OCI-LY7 (cell line): Measurements from ENCODE around the gene LRRC4B.

Source experiments
- EZH2phosphoT487 ChIP-seq: fragments of 200-600 bp; sonication (generic); IDR thresholded peaks from 2 replicates; pipeline ENCODE4 v1.6.1; 2018; ENCODE audit warnings: low read depth, borderline replicate concordance, mild to moderate bottlenecking, mixed run types, antibody characterized with exemption, low read length, moderate library complexity, mixed read lengths
- TF ChIP-seq, protein P1 (sequence below): fragments of 200-600 bp; sonication (generic); conservative IDR thresholded peaks from 2 replicates; pipeline ENCODE4 v1.5.1; 2014; ENCODE audit warnings: mild to moderate bottlenecking, antibody characterized with exemption, low read length, moderate library complexity, mixed read lengths

DNA sequence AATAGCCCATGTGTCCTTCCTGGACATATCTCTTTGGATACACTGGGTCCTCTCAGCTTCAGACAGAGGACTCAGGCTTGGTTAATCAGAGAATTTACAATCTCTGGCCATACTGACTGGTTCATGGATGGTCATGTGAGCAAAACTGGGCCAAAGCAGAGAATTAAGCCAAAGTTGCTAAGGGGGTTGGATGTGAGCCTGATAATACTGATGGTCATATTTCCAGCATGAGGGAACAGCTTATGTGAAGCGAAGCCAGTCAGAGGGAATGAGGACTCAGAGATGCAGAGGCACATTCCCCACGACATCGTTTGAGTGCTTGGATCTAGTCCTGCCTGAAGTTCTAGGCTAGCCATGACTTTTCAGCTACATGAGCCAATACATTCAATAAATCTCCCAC is 22.0 kb upstream of the LRRC4B start:
- TF ChIP-seq, protein P1, sequence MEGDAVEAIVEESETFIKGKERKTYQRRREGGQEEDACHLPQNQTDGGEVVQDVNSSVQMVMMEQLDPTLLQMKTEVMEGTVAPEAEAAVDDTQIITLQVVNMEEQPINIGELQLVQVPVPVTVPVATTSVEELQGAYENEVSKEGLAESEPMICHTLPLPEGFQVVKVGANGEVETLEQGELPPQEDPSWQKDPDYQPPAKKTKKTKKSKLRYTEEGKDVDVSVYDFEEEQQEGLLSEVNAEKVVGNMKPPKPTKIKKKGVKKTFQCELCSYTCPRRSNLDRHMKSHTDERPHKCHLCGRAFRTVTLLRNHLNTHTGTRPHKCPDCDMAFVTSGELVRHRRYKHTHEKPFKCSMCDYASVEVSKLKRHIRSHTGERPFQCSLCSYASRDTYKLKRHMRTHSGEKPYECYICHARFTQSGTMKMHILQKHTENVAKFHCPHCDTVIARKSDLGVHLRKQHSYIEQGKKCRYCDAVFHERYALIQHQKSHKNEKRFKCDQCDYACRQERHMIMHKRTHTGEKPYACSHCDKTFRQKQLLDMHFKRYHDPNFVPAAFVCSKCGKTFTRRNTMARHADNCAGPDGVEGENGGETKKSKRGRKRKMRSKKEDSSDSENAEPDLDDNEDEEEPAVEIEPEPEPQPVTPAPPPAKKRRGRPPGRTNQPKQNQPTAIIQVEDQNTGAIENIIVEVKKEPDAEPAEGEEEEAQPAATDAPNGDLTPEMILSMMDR, result no peak
- no peak for TF ChIP-seq EZH2phosphoT487
